ENCODE data around the gene PTTG1IP2.

PTTG1IP2 gene

GRCh38 chr7:90484706-90485105, 15.3 kb downstream of the PTTG1IP2 start:
- no peak for DNase-seq

- DNase-seq: no peak
Measured at GRCh38 chr7:90485734-90486316, 16.4 kb downstream of the PTTG1IP2 start.

DNA sequence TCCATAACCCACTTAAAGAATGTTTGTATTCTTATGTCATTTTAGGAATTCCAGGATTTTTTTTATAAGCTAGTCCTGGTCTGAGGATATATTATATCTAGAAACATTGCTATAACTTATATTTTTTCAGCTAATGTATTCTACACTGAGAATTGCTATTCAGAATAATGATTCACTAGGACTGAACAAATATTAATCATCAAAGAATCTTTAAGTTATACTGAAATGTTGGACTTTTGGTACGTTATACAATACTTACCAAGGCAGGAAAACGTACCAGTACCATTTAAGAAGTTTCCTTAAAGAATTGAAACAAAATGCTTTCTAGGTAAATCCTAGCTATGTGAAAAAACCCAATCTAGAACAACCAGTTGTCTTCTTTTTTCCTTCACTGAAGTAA, 18.4 kb downstream of the PTTG1IP2 start:
- no peak for DNase-seq

DNA sequence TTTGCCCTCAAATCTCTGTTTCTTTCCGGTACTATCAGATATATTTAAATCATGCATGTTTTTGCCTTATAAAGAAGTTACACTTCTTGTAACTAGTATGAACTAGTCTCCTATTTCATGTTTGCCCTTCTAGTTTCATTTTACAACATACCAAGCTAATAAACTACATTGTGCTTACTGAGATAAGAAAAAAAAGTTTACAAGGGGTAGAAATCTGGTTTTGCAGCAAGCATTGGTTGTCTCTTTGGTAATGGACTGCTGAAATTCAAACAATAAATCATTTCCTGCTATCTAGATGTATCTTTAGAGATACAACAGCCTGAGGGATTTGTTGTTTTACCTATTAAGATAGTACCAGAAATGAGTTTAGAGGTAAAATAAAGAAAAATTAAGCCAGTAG, 18.8 kb downstream of the PTTG1IP2 start:
- DNase-seq: no peak

DNA sequence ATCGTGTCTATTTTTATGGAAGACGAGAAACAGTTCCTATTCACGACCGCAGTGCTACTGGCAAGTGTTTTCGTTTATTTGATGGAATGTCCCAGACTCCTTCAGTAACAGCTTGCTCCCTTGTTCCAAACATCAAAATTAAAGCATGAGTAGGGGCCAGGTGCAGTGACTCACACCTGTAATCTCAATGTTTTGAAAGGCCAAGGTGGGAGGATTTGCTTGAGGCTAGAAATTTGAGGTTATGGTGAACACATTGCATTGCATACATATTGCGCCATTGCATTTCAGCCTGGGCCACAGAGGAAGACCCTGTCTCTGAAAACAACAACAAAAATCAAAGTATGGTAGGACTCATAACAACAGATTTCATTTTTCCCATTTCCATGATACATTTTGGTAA, 22.8 kb downstream of the PTTG1IP2 start:
- no peak for DNase-seq

DNA sequence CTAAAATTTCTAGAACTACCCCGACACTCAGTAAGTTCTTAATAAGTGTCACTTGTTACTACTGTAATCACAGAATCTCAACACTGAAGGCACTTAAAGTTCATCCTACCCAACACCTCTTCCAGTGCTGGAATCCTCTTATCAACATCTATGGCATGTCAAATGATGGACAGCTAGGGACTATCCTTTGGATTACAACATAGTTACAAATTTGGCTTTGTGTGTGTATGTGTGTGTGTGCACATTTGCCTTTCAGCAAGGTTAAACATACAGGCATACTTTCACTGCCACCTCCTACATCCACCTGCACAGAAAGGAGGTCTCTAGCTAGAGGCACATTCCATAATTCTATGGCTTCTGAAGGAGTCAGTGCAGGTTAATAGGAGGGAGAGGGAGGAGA, 25.8 kb downstream of the PTTG1IP2 start:
- no peak for DNase-seq

- DNase-seq: no peak
Measured at GRCh38 chr7:90502539-90502938, 33.1 kb downstream of the PTTG1IP2 start.

DNA sequence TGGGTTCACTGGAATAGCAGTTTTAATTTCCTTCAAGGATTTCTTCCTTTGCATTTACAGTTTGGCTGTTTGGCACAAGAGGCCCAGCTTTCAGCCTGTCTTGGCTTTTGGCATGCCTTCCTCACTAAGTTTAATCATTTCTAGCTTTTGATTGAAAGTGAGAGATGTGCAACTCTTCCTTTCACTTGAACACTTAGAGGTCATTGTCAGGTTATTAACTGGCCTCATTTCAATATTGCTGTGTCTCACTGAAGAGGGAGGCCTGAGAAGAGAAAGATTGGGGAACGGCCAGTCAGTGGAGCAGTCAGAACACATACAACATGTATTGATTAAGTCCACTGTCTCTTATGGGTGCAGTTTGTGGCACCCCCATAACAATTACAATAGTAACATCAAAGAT, 33.9 kb downstream of the PTTG1IP2 start:
- DNase-seq: no peak

- no peak for DNase-seq
Measured at GRCh38 chr7:90507692-90508091, 38.3 kb downstream of the PTTG1IP2 start.

GRCh38 chr7:90511776-90512175, 42.3 kb downstream of the PTTG1IP2 start:
- DNase-seq: no peak

DNA sequence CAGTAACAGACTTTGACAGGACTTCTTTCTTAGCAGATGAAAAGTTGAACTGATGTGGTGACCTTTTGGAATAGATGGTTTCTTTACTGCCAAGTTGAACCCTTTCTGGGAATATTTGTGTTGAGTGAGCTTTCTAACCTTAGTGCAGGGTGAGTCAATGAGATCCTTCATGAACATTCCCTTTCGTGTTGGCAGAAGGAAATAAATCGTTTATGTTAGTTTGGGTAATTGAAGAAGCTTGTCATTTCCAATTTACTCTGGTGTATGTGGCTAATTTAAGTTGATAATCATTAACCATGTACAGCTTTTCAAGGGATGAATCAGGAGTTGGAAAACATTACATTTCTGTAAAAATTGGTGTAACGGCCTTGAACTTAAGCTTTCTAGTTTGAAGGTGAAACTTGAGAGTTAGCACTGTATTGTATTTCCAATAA, 43.4 kb downstream of the PTTG1IP2 start:
- no peak for DNase-seq

DNA sequence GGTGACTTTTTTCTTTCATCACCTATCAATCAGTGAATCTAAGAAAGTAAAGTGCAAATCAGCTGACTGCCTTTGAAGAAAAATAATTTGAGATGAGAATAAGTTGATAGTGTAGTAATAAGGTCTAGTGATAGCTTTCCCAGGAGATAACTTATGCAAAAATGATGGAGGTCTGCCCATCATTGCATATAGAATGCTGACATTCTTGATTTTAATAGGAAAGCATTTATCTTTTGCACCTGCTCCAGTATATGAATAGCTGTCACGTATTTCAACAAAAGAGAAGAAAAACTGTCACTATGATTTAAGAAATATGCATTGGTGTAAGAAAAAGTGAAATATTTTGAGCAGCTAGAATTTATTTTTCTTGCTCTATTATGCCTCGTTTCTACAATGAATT, 46.8 kb downstream of the PTTG1IP2 start:
- no peak for DNase-seq

GRCh38 chr7:90518630-90519029, 49.2 kb downstream of the PTTG1IP2 start:
- DNase-seq: no peak

DNA sequence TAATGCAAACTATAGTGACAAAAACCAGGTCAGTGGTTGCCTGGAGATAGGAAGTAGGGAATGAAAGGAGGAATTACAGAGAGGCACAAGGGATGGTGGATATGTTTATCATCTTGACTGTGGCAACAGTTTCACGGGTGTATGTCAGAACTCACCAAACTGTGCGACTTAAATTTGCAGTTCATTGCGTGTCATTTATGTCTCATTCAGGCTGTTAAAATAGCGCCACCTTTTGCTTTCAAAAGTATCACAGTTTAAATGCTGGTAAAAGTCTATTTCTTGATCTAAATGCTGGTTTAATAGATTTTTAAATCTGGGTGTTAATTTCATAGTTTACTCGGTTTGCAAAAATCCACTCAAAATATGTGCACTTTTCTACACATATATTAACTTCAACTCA, 51.0 kb downstream of the PTTG1IP2 start:
- no peak for DNase-seq

DNA sequence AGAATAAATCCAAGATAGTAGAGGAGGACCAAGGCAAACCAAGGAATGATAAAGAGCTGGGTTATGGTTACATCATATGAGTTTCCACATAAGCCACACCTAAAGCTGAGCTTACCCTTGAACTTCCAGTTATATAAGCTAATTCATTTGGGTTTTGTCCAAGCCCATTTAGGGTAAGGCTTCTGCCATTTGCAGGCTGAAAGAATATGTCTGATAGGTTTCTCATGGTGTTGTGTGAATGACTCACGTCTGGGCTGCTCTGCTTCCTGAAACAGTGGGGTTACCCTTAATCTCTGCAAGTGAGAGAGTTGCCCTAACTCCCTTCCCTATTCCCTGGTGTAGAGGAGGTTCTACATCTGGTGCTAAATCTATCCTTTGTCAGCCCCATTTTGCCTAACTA, 60.8 kb downstream of the PTTG1IP2 start:
- no peak for DNase-seq

DNA sequence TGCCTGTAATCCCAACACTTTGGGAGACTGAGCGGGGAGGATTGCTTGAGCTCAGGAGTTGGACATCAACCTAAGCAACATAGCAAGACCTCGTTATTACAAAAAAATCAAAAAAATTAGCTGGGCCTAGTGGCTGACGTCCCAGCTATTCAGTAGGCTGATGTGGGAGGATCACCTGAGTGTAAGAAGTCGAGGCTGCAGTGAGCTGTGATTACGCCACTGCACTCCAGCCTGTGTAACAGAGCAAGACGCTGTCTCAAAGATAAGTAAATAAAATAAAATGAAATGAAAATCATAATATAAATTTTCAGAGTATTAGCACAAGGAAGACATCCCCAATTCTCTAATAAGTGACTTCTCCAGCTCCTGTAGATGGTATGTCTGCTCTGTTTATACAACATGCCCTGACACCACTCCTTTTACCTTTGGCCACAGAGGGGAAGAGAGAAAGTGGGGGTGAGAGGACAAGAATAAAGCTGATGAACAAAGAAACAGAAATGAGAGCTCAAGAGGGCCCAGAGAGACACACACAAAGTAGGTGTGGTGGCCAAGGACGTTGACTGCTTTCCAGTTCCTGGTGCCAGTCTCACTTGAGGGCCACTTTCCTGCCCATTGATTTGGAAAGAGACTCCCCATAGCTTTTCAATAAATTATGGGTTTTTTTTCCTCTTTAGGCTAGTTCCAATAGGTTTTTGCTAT, 62.9 kb downstream of the PTTG1IP2 start:
- DNase-seq: no peak

DNA sequence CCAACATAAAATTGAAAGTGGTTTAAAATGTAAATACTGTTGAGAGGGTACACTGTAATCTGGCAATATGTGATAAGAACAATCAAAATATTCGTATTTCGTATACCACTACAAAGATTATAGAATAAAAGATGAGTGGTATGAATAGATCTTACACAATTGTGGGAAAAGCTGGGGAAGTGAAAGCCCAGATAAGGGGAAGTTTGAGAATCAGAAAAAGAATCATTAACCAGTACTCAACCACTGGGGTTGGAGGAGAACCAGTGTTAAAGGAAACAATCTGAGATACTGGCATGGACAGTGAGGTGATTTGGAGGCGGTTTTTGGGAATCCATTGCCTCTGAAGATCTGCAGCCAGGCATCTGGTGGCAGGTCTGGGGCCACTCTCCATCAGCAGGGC, 67.0 kb downstream of the PTTG1IP2 start:
- DNase-seq: no peak

- no peak for DNase-seq
Measured at GRCh38 chr7:90538405-90538804, 69.0 kb downstream of the PTTG1IP2 start.

DNA sequence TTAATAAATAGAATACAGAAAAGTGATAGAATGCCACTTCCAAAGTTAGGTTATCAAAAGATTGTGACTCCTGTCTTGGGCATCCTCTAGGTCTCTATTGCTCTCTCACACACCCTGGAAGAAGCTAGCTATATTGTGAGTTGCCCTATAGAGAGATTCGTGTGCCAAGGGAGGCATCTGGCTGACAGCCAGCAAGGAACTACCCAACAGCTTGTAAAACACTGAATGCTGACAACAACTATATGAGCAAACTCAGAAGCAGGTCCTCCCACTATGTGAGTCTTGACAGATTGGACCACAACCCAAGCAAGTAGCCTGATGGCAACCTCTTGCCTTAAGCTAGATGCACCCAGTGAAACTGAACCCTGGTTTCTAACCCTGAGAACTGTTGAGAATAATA, 71.0 kb downstream of the PTTG1IP2 start:
- DNase-seq: no peak

DNA sequence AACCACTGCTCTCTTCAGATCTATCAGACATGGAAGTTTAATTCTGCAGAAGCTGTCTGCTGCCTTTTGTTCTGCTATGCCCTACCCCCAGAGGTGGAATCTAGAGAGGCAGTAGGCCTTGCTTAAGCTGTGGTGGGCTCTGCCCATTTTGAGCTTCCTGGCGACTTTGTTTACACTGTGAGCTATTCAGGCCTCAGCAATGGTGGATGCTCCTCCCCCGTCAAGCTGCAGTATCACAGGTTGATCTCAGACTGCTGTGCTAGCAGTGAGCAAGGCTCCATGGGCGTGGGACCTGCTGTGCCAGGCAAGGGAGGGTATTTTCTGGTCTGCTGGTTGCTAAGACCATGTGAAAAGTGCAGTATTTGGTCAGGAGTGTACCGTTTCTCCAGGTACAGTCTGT, 81.6 kb downstream of the PTTG1IP2 start:
- DNase-seq: no peak

DNA sequence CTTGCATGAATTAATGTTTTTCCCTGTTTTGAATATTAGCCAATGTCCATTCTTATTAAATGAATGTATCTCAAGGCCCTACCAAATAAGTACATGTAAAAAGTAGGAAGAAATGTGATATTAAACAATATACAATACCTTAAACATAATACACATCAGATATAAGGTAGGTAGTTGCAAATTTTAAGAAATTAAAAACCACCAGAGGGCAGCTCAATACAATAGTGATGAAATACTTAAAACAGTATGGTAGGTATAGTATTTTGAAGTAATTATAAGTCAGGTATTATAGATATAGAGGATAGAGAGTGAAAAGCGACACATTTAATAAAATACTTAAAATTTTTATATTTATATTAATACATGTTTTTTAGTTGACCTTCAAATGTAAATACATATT, 83.1 kb downstream of the PTTG1IP2 start:
- DNase-seq: no peak

DNA sequence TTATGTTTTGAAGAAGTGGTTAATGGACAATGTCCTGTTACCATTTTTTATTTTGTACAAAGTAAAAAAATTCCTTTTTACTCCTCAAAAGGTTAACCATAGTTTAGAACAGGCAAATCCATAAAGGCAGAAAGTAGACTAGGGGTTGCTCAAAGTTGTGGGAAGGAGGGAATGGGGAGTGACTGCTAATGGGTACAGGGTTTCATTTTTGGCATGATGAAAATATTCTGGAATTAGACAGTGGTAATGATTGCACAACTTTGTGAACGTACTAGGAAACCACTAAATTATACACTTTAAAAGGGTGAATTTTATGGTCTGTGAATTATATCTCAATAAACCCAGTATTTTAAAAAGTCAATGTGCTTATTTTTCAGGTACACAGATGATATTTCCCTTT, 91.3 kb downstream of the PTTG1IP2 start:
- DNase-seq: no peak

All from stimulated activated CD4-positive, alpha-beta T cell treated with anti-CD3 and anti-CD28 coated beads, Interleukin-1b, Interleukin-23, amount 100 ng/mL, for 48 hours (primary cell).